NCI-H1105 treated with DMSO at 0.1 percent for 48 hours (cell line): ENCODE measurements around the gene ASB5.
"Not testable (repeated sequence)": the region's sequence is repeated elsewhere in the genome, so short reads cannot be mapped to it uniquely, and the experiment has no call there.

Experiments
- DNase-seq: peaks from one replicate; lab custom pipeline; 2025; lab: John Stamatoyannopoulos, UW

Gene ASB5

DNA sequence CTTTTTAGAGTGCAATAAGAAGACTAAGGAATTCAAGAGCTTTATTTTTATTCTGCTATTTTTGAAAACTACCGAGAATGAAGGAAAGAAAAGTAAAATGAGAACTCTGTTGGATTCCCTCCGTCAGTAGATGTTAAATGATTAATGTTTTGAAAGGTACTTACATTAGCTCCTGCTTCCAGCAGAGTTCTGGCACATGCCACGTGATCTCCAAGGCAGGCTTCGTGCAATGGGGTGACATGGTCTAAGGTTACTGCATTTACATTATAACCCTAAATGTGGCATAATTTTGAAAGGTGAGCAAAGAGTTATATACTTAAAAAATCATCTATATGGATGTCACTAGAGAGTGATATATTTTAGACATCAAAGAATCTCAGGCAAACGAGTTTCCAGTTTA lies 46.9 kb downstream of the ASB5 start:
- no peak for DNase-seq

DNA sequence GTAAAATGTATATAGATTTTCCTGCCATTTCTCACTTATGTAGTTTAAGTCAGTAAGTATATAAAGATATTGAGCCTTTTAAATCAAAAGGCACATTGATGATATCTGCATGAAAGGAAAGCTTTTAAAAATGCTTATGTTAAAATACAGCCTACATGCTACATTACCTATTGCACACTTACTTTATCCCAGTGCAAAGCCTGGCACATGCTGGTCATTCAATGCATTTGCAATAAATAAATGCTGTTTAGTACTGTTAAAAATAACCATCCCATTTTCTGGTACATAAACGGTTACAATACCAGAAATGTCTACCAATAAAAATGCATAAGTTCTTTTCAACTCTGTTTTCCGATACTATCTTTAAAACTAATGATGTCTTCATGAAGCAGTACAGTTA lies 51.5 kb downstream of the ASB5 start:
- no peak for DNase-seq

DNA sequence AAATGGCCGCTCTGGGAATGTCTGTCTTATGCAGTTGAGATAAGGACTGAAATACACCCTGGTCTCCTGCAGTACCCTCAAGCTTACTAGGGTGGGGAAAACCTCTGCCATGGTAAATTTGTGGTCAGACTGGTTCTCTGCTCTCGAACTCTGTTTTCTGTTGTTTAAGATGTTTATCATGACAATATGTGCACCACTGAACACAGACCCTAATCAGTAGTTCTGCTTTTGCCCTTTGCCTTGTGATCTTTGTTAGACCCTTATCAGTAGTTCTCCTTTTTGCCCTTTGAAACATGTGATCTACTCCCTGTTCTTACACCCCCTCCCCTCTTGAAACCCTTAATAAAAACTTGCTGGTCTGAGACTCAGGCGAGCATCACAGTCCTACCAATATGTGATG lies 56.7 kb downstream of the ASB5 start:
- DNase-seq: not testable (repeated sequence)

DNA sequence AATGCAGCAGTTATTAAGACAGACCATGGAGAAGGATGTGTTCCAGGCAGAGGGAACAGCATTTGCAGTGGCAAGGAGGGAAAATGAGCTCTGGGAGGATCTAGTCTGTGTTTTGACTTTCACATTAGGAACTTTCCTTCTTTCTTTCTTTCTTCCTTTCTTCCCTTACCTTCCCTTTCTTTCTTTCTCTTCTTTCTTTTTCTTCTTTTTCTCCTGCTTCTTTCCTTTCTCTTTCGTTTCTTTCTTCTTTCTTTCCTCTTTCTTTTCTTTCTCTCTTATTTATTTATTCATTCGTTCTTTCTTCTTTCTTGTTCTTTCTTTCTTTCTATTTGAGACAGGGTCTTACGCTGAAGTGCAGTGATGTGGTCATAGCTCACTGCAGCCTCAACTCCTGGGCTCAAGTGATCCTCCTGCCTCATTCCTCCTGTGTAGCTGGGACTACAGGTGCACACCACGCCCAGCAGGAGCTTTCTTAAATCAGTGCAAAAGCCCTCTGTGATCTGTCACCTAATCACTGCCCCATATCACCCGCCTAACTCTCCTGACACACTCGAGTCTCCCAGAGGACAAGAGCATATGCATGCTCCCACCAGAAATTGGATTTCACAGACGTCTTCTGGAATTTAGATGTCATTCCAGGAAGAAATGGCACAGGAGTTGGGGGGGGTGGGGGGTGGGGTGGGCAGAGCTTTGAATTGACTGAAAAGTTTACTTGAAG lies 58.3 kb downstream of the ASB5 start:
- DNase-seq: no peak

DNA sequence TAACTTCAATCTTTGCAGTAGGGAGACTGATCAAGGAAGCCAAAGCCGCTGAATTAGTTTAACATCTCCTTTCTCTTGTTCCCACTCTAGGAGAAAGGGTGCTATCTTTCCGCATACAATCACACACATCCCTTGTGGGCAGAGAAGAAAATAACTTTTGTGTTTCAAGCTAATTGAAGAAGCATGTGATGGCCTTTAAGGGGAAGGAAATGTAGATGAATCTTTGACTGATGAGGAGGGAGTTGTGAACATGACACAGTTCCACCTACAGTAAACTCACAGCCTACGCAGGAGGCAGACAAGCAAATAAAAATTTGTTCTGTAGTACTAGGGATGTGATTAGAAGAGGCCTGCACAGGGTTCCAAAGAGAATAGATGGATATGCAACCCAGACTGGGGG lies 58.9 kb downstream of the ASB5 start:
- no peak for DNase-seq

DNA sequence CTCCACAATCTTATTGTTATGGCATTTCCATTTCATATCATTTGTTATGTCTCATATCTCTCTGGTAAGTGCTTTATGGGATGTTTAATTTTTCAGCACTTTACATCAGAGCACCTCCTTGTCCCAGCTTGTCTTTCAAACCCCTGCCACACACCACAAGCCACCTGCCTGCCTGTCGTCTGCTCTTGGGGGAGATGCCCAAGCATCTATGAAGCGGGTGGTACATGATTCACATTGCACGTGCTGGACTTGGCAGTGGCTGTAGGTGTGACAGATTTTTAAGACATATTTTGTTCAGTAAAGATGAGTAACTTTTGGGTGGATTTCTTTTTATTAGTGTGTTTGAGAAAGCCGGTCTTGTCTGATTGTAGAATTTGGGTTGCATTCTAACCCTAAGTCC lies 59.5 kb downstream of the ASB5 start:
- no peak for DNase-seq

DNA sequence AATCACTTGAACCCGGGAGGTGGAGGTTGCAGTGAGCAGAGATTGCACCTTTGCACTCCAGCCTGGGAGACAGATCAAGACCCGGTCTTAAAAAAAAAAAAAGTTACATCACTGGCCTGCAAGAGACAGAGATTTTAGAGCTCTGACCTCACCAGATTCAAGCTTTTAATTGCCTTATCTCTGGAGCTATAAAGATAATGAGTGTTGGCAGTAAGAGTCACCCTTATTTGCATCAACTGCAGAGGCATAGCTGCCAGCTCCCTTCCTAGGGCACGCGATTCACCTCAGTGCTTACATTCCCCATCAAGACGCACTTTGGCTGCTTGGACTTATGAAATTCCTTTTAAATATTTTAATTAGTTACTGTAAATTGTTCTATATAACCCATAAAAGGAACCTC lies 61.2 kb downstream of the ASB5 start:
- no peak for DNase-seq

DNA sequence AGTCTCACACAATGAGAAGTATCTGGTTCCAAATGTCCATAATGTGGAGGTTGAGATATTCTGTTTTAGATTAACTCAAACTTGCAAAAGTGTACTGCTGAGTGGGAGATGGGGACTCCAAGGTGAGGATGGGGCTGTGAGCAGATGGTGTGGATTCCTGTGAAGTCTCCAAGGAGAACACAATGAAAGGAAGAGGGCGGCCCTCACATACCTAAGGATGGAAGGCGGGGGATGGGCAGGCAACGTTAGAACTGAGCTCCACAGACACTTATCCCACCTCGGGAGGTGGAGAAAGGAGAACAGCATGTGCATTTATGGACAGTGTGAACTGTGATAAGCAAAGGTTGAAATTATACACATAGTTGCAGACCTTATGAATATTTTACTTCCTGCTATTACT lies 63.7 kb downstream of the ASB5 start:
- DNase-seq: no peak

DNA sequence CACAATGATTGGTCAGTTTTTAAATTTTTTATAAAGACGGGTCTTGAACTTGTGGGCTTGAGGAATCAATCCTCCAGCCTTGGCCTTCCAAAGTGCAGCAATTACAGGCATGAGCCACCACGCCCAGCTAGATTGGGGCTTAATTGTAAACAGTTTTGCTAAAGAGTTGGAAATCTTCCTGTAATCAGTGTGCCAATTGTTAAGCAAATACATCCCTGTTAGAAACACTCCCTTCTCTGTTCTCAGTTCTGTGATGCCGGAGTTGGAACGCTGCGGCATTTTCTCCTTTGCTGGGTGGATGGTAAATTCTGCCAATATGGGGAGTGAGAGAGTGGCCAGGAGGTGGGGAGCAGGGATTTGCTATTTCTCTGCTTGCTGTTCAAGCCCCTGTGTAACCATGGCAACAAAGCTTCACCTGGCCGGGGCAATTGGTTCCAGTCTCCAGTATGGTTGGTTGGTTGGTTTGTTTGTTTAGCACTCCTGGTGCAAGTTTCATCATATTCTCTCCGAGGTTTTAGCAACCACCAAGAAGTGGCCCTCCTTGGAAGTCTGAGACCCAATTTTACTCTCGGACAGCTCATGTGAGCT lies 70.6 kb downstream of the ASB5 start:
- peak; percentile 58 for DNase-seq

DNA sequence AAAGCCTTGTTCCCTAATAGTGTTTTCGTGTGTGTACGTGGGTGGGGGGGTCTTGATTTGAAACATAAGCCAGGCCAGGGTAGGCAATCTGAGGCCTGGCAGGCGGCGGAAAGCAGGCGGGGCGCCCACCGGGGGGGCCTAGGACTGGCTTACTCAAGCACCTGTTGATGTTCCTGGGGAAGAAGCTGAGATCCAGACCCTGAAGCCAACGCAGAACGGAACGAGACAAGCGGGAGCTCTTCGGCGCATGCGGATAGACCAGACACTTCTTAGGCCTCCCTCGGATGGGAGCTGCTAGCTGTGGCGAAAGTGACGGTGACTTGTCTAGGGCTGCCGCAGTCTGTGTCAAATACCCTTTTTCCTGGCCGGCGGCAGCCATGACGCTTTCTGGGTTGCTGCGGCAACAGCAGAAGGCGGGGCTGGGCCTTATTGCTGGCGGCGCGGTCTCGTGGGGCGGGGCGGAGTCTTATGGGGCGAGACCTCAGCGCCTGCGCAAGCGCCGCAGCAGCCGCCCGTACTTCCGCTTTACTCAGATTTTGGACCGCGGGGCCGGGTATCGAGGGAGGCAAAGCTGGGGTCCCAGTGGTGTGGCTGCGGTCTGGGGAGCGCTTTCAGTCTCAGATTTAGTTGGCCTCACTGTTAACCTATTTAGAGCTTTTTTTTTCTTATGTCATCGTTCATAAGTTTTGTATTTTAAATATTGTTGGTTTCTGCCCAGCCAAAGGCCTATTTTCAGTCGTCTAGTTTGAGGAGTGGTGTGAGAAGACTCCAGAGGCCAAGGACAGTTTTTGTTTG lies 73.6 kb downstream of the ASB5 start, which contains the start of gene SPATA4:
Gene SPATA4, minus strand, starts transcription at position 402 of the 795 bp plus-strand sequence. Its CDS starts 23 bp downstream, at position 379.
- DNase-seq: peak; percentile 81

DNA sequence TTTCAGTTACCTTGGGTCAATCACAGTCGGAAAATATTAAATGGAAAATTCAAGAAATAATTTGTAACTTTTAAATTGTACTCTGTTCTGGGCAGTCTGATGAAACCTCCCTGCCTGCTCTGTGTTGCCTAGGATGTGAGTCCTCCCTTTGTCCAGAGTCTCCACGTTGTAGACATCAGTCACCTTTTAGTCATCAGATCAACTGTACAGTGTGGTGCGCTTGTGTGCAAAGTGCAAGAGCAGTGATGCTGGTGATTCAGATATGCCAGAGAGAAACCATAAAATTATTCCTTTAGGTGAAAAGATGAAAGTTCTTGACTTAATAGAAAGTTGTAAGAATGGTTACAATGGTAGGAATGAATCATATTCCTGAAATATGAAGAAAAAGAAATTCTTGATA lies 75.1 kb downstream of the ASB5 start:
- DNase-seq: no peak

DNA sequence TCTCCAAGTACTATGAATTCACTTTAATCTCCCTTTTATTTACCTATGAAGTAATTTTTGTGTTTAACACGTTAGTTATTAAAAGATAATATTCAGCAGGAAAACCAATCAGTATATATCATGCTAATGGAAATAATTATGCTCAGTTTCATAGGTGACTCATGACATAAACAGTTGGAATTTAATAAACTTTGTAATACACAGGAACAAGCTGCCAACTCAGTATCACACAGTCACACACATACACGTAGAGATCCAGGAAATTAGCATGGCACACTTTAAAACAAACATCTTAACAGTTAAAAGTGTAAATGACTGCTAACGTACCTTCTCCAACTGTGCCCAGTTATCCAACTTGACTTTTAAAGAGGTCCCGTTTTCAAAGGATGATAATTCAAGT lies 75.9 kb downstream of the ASB5 start:
- no peak for DNase-seq

DNA sequence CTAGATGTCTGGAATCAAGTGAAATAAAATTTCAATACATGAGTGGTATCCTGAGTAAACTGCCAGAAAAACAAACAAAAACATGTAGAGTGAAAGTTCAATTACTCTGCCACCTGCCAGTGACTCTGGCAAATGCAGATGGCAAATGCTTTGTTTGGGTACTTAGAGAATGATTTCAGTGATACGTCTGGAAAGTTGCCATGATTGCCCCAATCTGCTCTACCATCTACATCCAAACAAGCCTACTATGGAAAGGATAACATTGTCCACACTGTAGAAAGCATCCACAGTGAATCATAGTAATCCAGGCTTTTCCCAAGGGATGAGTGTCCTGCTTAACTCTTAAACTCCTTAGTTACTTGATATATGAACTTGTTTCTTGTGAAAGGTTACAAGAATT lies 77.0 kb downstream of the ASB5 start:
- DNase-seq: peak; percentile 92

DNA sequence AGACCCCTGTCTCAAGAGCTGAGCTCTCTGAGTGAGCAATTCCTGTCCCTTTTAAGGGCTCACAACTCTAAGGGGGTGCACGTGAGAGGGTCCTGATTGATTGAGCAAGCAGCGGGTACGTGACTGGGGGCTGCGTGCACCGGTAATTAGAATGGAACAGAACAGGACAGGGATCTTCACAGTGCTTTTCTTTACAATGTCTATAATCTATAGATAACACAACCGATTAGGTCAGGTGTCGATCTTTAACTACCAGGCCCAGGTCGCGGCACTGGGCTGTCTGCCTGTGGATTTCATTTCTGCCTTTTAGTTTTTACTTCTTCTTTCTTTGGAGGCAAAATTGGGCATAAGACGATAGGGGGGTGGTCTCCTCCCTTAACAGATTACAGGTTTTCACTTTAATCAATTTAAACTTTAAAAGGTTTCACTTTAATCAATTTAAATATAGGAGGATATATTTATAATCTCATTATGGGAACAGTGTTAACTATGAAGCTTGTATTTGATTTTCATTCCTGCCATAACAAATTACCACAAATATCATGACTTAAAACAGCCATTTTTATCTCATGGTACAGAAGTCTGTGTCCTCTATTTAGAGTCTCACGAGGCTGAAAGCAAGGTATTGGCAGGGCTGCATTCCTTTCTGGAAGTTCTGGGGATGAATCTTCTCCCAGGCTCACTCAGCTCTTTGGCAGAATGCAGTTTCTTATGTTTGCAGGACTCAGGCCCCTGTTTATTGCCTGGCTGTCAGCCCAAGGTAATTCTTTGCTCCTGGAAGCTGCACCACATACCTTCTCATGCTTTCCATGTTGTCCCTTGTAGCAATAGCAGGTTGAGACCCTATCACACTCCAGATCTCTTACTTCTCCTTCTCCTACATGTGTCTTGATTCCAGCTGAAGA lies 78.9 kb downstream of the ASB5 start:
- no peak for DNase-seq

DNA sequence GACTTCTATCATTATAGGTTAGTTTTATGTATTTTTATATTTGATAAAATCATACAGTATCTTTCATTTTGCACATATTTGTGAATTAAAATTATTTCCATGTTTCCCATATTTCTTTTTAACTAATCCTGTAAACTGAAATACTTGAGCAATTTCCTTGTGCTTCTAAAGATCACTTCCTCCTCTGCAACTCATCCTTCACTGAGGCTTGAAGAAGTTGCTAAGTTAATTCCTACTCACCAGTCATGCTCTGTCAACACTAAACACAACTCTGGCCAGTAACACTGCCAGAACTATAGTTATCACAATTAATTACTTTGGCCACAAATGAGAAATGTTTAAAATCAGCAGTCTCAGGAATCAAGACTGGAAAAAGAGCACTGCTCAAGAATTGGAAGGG lies 80.4 kb downstream of the ASB5 start:
- DNase-seq: no peak

DNA sequence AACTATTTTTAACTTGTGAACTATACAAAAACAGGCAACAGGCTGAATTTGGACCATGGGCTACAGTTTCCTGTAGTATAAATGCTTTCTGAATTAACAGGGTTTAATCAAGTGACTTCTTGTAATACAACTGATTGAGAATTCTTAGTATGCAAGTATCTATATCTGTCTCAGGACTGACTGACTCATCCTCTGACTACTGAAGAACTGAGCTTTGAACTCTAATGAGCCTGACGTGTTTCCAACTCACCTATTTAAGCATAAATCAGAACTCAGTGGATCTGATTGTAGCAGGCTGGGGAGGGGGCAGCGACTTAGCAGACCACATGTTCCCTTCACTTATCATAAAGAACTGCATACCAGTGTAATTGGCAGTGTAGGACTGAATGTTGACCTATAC lies 81.4 kb downstream of the ASB5 start:
- DNase-seq: no peak

DNA sequence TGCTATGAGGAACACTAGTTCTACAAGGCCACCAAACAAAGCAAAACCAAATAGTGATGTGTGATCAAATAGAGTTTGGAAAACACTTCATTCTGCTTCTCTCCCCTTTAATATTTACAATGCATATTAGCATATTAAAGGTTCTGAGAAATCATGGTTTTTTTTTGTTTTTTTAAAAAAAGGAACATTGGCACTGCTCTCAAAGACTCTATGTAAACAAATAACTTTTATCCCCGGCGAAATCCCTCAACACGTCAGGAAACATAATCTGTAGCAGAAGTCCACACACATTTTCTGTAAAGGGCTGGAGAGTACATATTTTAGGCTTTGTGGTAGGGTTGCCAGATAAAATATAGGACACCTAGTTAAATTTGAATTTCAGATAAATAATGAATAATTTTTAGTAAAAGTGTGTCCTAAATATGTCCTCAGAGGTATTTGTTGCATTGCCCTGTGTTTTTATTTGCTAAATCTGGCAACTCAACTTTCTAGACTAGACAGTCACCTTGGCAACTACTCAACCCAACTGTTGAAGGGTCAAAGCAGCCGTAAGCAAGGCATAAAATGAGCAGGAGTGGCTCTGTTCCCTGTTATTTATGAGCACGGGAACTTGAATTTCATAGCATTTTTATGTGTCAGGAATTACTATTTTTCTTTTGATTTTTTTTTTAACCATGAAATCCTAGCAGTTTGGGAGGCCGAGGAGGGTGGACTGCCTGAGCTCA lies 82.2 kb downstream of the ASB5 start:
- no peak for DNase-seq

DNA sequence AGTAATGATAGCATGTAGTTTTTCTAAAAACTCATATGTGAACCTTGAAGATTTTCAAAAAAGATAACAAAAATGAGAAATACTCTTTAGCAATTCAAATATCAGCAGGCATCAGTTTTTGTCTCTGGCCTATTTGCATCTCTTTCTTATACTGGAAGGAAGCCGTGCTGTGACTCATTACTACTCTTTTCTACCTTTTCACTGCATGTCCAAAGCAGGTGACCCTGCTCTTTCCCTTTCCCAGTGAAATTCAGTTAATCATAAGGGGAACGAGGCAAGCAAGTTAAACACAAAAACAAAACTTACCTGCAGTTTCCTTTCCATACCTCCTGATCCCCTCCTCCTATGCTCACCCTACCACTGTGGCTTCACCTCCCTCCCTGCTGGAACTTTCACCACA lies 83.0 kb downstream of the ASB5 start:
- no peak for DNase-seq

DNA sequence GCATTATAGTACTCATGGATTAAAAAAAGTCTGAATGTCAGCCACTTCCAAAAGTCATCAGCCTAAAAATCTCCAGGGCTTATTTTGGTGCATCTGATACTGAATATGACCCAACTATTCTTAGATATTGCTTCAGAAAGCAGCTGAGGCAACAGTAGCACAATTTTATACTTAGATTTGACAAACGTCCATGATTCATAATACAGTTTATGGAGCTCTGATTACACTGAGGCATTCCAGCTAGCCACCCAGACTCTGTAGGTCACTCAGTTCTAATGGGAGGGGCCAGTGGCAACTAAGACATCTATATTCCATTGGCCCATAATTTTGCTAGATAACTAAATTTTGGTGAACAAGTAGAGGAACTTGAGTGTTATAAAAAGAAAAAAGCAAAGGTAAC lies 84.0 kb downstream of the ASB5 start:
- no peak for DNase-seq
